HEK293T (cell line): Measurements from ENCODE around the gene POLR2E.

ENCODE experiments used
- CTCF ChIA-PET: fragments of 350-600 bp; formaldehyde crosslinking; extraction: SDS; loops from one replicate; lab custom pipeline; 2021; ENCODE audit warnings: antibody characterized with exemption, inconsistent platforms; lab: Yijun Ruan, JAX
- POLR2A ChIA-PET: fragments of 350-600 bp; formaldehyde crosslinking; extraction: SDS; loops from one replicate; lab custom pipeline; 2020; ENCODE audit warnings: antibody characterized with exemption, inconsistent platforms; lab: Yijun Ruan, JAX
- DNase-seq: peaks from one replicate; pipeline ENCODE4 v3.0.0; 2012; ENCODE audit warnings: mixed read lengths; ENCODE audit errors: extremely low spot score
- ARNT ChIP-seq: fragments of 450-650 bp; IDR thresholded peaks from 2 replicates; pipeline ENCODE4 v1.6.1; 2017; ENCODE audit warnings: mild to moderate bottlenecking
- BHLHE40 ChIP-seq: fragments of 450-650 bp; IDR thresholded peaks from 2 replicates; pipeline ENCODE4 v1.6.1; 2016; ENCODE audit warnings: mild to moderate bottlenecking, moderate library complexity, borderline replicate concordance
- CTBP1 ChIP-seq: fragments of 450-650 bp; IDR thresholded peaks from 2 replicates; pipeline ENCODE4 v1.6.1; 2016; ENCODE audit warnings: borderline replicate concordance
- ELF4 ChIP-seq: fragments of 450-650 bp; IDR thresholded peaks from 2 replicates; pipeline ENCODE4 v1.6.1; 2017; ENCODE audit warnings: antibody characterized with exemption
- FOXA1 ChIP-seq: fragments of 450-650 bp; IDR thresholded peaks from 2 replicates; pipeline ENCODE4 v1.6.1; 2016; ENCODE audit warnings: mild to moderate bottlenecking
- FOXK2 ChIP-seq: fragments of 450-650 bp; IDR thresholded peaks from 2 replicates; pipeline ENCODE4 v1.6.1; 2016; ENCODE audit warnings: mild to moderate bottlenecking
- FOXM1 ChIP-seq: fragments of 450-650 bp; IDR thresholded peaks from 2 replicates; pipeline ENCODE4 v1.6.1; 2017; ENCODE audit warnings: mild to moderate bottlenecking, borderline replicate concordance
- HDGF ChIP-seq: fragments of 450-650 bp; IDR thresholded peaks from 2 replicates; pipeline ENCODE4 v1.6.1; 2017; ENCODE audit warnings: antibody characterized with exemption, borderline replicate concordance
- L3MBTL2 ChIP-seq: fragments of 450-650 bp; conservative IDR thresholded peaks from 2 replicates; pipeline ENCODE4 v1.6.1; 2016; ENCODE audit warnings: mild to moderate bottlenecking
- LEF1 ChIP-seq: fragments of 450-650 bp; IDR thresholded peaks from 2 replicates; pipeline ENCODE4 v1.6.1; 2017; ENCODE audit warnings: mild to moderate bottlenecking, borderline replicate concordance
- NFRKB ChIP-seq: fragments of 450-650 bp; IDR thresholded peaks from 2 replicates; pipeline ENCODE4 v1.6.1; 2016; ENCODE audit warnings: mild to moderate bottlenecking, moderate library complexity
- SP1 ChIP-seq: fragments of 450-650 bp; IDR thresholded peaks from 2 replicates; pipeline ENCODE4 v1.6.1; 2017
- SUZ12 ChIP-seq: fragments of 450-650 bp; IDR thresholded peaks from 2 replicates; pipeline ENCODE4 v1.6.1; 2016; ENCODE audit warnings: mild to moderate bottlenecking
- TARDBP ChIP-seq: fragments of 450-650 bp; IDR thresholded peaks from 2 replicates; pipeline ENCODE4 v1.6.1; 2016
- ZNF384 ChIP-seq: fragments of 450-650 bp; IDR thresholded peaks from 2 replicates; pipeline ENCODE4 v1.6.1; 2016
- TF ChIP-seq, protein P1 (sequence below): fragments of 450-650 bp; IDR thresholded peaks from 2 replicates; pipeline ENCODE4 v1.6.1; 2016

Gene POLR2E

DNA sequence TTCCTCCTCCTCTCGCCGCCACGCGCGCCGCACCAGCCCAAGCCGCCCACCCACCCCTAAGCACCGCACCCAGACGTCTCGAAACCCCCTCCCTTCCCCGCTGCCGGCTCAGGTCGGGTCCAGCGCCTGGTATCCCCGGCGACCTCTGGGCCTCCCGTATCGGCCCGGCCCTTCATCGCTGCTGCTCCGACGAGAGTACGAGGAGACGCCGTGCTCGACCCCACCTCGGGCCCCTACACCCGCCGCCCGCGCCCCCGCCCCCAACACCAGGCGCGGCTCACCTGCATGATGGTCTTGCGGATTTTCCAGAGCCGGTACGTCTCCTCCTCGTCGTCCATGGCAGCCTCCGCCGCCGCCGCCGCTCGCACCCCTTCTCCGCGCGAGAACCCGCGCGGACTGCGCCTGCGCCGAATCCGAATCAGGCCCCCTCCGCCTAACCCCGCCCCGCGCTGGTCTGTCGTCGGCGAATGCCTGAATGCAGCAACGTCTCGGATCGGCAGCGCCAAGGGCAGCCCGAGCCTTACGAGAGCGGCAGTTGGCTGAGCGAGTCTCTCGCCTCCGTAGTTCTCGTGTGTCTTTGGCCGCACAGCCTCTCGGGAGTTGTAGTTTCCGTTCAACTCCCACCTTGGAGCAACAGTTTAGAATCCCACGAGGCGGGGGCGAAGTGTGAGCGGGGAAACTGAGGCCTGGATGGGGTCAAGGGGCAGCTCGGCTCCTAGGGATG is at the start of gene POLR2E:
POLR2E (minus strand) TSS at position 398 of the 724 bp plus-strand sequence; CDS start at position 338, 60 bp downstream.
- POLR2A ChIA-PET: interaction anchor here (1.1 to 1.7 kb wide), 3 partner anchors 10 to 174 kb away, joined by 4 to 11 read pairs (median 6); partner anchors contain the start of gene RNU6-2
- DNase-seq: peak; percentile 94
- TF ChIP-seq L3MBTL2 (peak; percentile 17; the same call in 1 of the 2 replicates), CTBP1 (no peak), ELF4 (0 out of 2 replicates have a peak, but pooled peaks have one; percentile 6), FOXA1 (no peak), ZNF384 (no peak), LEF1 (no peak), FOXK2 (no peak), TARDBP (no peak)
- TF ChIP-seq, protein P1, sequence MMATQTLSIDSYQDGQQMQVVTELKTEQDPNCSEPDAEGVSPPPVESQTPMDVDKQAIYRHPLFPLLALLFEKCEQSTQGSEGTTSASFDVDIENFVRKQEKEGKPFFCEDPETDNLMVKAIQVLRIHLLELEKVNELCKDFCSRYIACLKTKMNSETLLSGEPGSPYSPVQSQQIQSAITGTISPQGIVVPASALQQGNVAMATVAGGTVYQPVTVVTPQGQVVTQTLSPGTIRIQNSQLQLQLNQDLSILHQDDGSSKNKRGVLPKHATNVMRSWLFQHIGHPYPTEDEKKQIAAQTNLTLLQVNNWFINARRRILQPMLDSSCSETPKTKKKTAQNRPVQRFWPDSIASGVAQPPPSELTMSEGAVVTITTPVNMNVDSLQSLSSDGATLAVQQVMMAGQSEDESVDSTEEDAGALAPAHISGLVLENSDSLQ: peak; percentile 74
- CTCF ChIA-PET: interaction anchor here (0.6 kb wide), 1 partner anchor 100 kb away, joined by 3 read pairs; no protein-coding TSS in a partner anchor

- ChIA-PET POLR2A (no interaction called here), CTCF (no interaction called here)
- DNase-seq: no peak
- no peak for TF ChIP-seq NFRKB
Measured at GRCh38 chr19:1144741-1145140, 49.6 kb upstream of the POLR2E start.

GRCh38 chr19:1143828-1144399 is 48.7 kb upstream of the POLR2E start:
- POLR2A ChIA-PET: no interaction called here
- no peak for TF ChIP-seq HDGF
- CTCF ChIA-PET: no interaction called here
- DNase-seq: no peak

DNA sequence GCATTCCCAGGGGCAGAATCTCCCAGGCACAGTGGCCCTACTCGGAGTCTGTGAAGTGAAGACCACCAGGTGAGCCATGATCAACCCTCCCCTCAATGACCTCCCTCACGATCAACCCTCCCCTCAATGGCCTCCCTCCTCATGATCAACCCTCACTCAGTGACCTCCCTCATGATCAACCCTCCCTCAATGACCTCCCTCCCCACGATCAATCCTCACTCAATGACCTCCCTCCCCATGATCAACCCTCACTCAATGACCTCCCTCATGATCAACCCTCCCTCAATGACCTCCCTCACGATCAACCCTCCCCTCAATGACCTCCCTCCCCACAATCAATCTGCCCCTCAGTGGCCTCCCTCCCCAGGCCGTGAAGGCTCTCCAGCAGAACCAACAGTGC is 46.8 kb upstream of the POLR2E start:
- no peak for DNase-seq
- TF ChIP-seq, protein P1: no peak
- no peak for TF ChIP-seq ELF4
- no peak for TF ChIP-seq SP1
- no peak for TF ChIP-seq TARDBP
- TF ChIP-seq FOXM1: no peak
- TF ChIP-seq CTBP1: no peak
- no peak for TF ChIP-seq BHLHE40
- TF ChIP-seq FOXA1: no peak
- TF ChIP-seq ARNT: no peak
- no peak for TF ChIP-seq FOXK2
- ChIA-PET POLR2A (no interaction called here), CTCF (no interaction called here)

GRCh38 chr19:1140272-1141027 is 45.3 kb upstream of the POLR2E start:
- ChIA-PET CTCF (no interaction called here), POLR2A (no interaction called here)
- no peak for TF ChIP-seq SP1
- no peak for TF ChIP-seq TARDBP
- no peak for TF ChIP-seq ELF4
- TF ChIP-seq FOXK2: no peak
- no peak for TF ChIP-seq ARNT
- no peak for TF ChIP-seq CTBP1
- no peak for TF ChIP-seq L3MBTL2
- TF ChIP-seq BHLHE40: no peak
- TF ChIP-seq FOXA1: no peak
- no peak for TF ChIP-seq FOXM1
- no peak for TF ChIP-seq ZNF384
- TF ChIP-seq LEF1: no peak
- no peak for TF ChIP-seq HDGF
- TF ChIP-seq, protein P1: no peak
- no peak for TF ChIP-seq NFRKB
- no peak for TF ChIP-seq SUZ12
- no peak for DNase-seq

GRCh38 chr19:1139126-1139525 is 44.0 kb upstream of the POLR2E start:
- ChIA-PET CTCF (no interaction called here), POLR2A (no interaction called here)
- DNase-seq: no peak
- TF ChIP-seq NFRKB (no peak), LEF1 (no peak), FOXK2 (no peak), HDGF (no peak), SUZ12 (no peak), FOXM1 (no peak), ELF4 (no peak), CTBP1 (no peak), FOXA1 (no peak), SP1 (no peak), L3MBTL2 (no peak), ARNT (no peak), BHLHE40 (no peak)
- TF ChIP-seq, protein P1: no peak
